WTC11 (cell line): ENCODE results near the gene TCTN1. TPM values are rescaled to one million over a fixed set of nuclear protein-coding genes. Genes with fewer than 3 reads are reported as not detected.

ENCODE experiments used
- total RNA-seq: library from RNA; stranded (reverse); gene quantifications from 3 replicates; pipeline ENCODE4 v1.2.3, GENCODE V29; 2021

Gene TCTN1
- total RNA-seq, 1 experiment from 2014 or later, result 10.3 TPM

Other genes with a start within 250 kb of the TCTN1 start
- gene ANAPC7, start 210.4 kb upstream of the TCTN1 start, total RNA-seq, result 82.8 to 93.4 TPM (median 87.0 TPM) in 3 replicates
- gene ARPC3, start 163.8 kb upstream of the TCTN1 start, total RNA-seq, result 145 to 163 TPM (median 149 TPM) in 3 replicates
- 46.4 to 53.0 TPM (median 51.2 TPM) in 3 replicates for gene GPN3, start 145.9 kb upstream of the TCTN1 start, total RNA-seq
- 16.9 to 20.2 TPM (median 19.7 TPM) in 3 replicates for gene FAM216A, start 145.3 kb upstream of the TCTN1 start, total RNA-seq
- 51.2 to 66.3 TPM (median 54.4 TPM) in 3 replicates for gene VPS29, start 112.0 kb upstream of the TCTN1 start, total RNA-seq
- 0.09 to 0.32 TPM in 2 of 3 replicates, not detected in the other for gene RAD9B, start 111.8 kb upstream of the TCTN1 start, total RNA-seq
- 14.2 to 15.6 TPM (median 14.9 TPM) in 3 replicates for gene PPTC7, start 30.8 kb upstream of the TCTN1 start, total RNA-seq
- 5.7 to 8.4 TPM (median 7.9 TPM) in 3 replicates for gene HVCN1, start 75.0 kb downstream of the TCTN1 start, total RNA-seq
- gene PPP1CC, start 128.8 kb downstream of the TCTN1 start, total RNA-seq, result 313 to 321 TPM (median 316 TPM) in 3 replicates
- gene CCDC63, start 232.9 kb downstream of the TCTN1 start, total RNA-seq, result 0.44 to 1.3 TPM (median 0.98 TPM) in 3 replicates